H1 (cell line): ENCODE measurements around the gene DPP4. TPM values are rescaled to one million over a fixed set of nuclear protein-coding genes. Genes with fewer than 3 reads are reported as not detected.
"Not testable (repeated sequence)": the region's sequence is repeated elsewhere in the genome, so short reads cannot be mapped to it uniquely, and the experiment has no call there.

ENCODE experiments used
- CTCF ChIA-PET: fragments of 300-600 bp; sonication (Branson Sonifier 250); formaldehyde crosslinking; loops from one replicate; lab custom pipeline; 2021; ENCODE audit not compliant: partially characterized antibody; lab: Charles Lee
- POLR2A ChIA-PET: fragments of 300-600 bp; sonication (Branson Sonifier 250); formaldehyde crosslinking; loops from one replicate; lab custom pipeline; 2021; ENCODE audit warnings: inconsistent platforms; ENCODE audit not compliant: partially characterized antibody; lab: Charles Lee
- DNase-seq, 2 experiments: peaks; one replicate each; pipeline versions ENCODE4 v3.0.0 to v3.0.0-alpha.2; 2010 to 2022; ENCODE audit warnings: low spot score in 2 of 2, low read depth in 1 of 2, mixed read lengths in 1 of 2
- FAIRE-seq: peaks from 2 replicates; lab custom pipeline; 2011; peaks lifted over from hg19 to GRCh38; lab: Jason Lieb, UNC
- H2AFZ ChIP-seq: 2 replicates; pipeline ENCODE4 v1.8.1; 2012; ENCODE audit warnings: low read length, inconsistent platforms
- H2AK5ac ChIP-seq: 2 replicates; pipeline ENCODE4 v1.6.1; 2013; ENCODE audit warnings: low read depth, low read length
- H2BK120ac ChIP-seq: replicated peaks from 2 replicates; pipeline ENCODE3; 2013; ENCODE audit warnings: low read depth, low read length, inconsistent platforms
- H2BK12ac ChIP-seq: 2 replicates; pipeline ENCODE4 v1.6.1; 2013; ENCODE audit warnings: low read depth, low read length
- H2BK15ac ChIP-seq: 2 replicates; pipeline ENCODE4 v1.6.1; 2013; ENCODE audit warnings: low read length
- H2BK20ac ChIP-seq: 2 replicates; pipeline ENCODE4 v1.6.1; 2013; ENCODE audit warnings: low read length
- H2BK5ac ChIP-seq: 2 replicates; pipeline ENCODE4 v1.6.1; 2013; ENCODE audit warnings: low read depth, low read length
- H3K14ac ChIP-seq: 2 replicates; pipeline ENCODE4 v1.6.1; 2013; ENCODE audit warnings: inconsistent platforms; ENCODE audit not compliant: insufficient read length
- H3K18ac ChIP-seq: 2 replicates; pipeline ENCODE4 v1.6.1; 2013; ENCODE audit warnings: low read length; ENCODE audit errors: extremely low read depth
- H3K23ac ChIP-seq: 2 replicates; pipeline ENCODE4 v1.6.1; 2013; ENCODE audit warnings: inconsistent platforms; ENCODE audit not compliant: insufficient read length
- H3K23me2 ChIP-seq: 2 replicates; pipeline ENCODE4 v1.6.1; 2013; ENCODE audit warnings: low read depth, low read length
- H3K27ac ChIP-seq: 2 replicates; pipeline ENCODE4 v1.6.1; 2011; ENCODE audit warnings: low read depth, low read length, inconsistent platforms
- H3K27me3 ChIP-seq, 4 experiments: replicated peaks in 1 of 4; 1 replicate in 1 of 4; 2 replicates in 3 of 4; pipeline versions ENCODE4 v1.6.1 to v1.8.1; 2011 to 2013; ENCODE audit warnings: low read length in 3 of 4, mild to moderate bottlenecking in 3 of 4, inconsistent platforms in 2 of 4, mixed read lengths in 2 of 4, moderate library complexity in 1 of 4; ENCODE audit not compliant: control insufficient read depth in 3 of 4, insufficient read depth in 3 of 4; ENCODE audit errors: extremely low read depth in 1 of 4
- H3K36me3 ChIP-seq, 4 experiments: 2 replicates each; pipeline versions ENCODE4 v1.6.1 to v1.8.1; 2011 to 2013; ENCODE audit warnings: mild to moderate bottlenecking in 4 of 4, low read length in 3 of 4, moderate library complexity in 2 of 4, control low read depth in 1 of 4, inconsistent platforms in 1 of 4; ENCODE audit not compliant: insufficient read depth in 4 of 4, control insufficient read depth in 2 of 4
- H3K4ac ChIP-seq: replicated peaks from 2 replicates; pipeline ENCODE3; 2013; ENCODE audit warnings: low read length, low read depth, mixed read lengths, inconsistent platforms; ENCODE audit not compliant: insufficient read length
- H3K4me1 ChIP-seq, 4 experiments: replicated peaks in 1 of 4; 1 replicate in 1 of 4; 2 replicates in 3 of 4; pipeline versions ENCODE4 v1.6.1 to v1.8.1; 2011 to 2013; ENCODE audit warnings: low read length in 3 of 4, inconsistent platforms in 2 of 4, mixed read lengths in 1 of 4; ENCODE audit not compliant: insufficient read depth in 4 of 4, control insufficient read depth in 3 of 4
- H3K4me2 ChIP-seq, 2 experiments: 2 replicates each; pipeline versions ENCODE4 v1.6.1 to v1.8.1; 2011 to 2013; ENCODE audit warnings: low read depth in 2 of 2, low read length in 2 of 2, control low read depth in 1 of 2, inconsistent platforms in 1 of 2, mild to moderate bottlenecking in 1 of 2; ENCODE audit not compliant: insufficient read depth in 1 of 2
- H3K4me3 ChIP-seq, 4 experiments: fragments of 200-600, 300-600 bp in 1 of 4; sonication (generic), shearing (Covaris generic), sonication (Bioruptor Twin) in 1 of 4; 2 replicates each; pipeline versions ENCODE4 v1.5.1 to v1.8.1; 2011 to 2016; ENCODE audit warnings: low read length in 4 of 4, low read depth in 3 of 4, control low read depth in 2 of 4, inconsistent platforms in 2 of 4, mild to moderate bottlenecking in 2 of 4, mixed read lengths in 1 of 4, moderate library complexity in 1 of 4; ENCODE audit not compliant: insufficient read depth in 2 of 4; ENCODE audit errors: extremely low read depth in 1 of 4
- H3K56ac ChIP-seq: replicated peaks from 2 replicates; pipeline ENCODE3; 2013; ENCODE audit warnings: low read depth, mild to moderate bottlenecking, mixed read lengths, low read length, inconsistent platforms; ENCODE audit not compliant: insufficient read length
- H3K79me1 ChIP-seq: 2 replicates; pipeline ENCODE4 v1.6.1; 2013; ENCODE audit warnings: low read depth, low read length, control low read depth
- H3K79me2 ChIP-seq, 2 experiments: 2 replicates each; pipeline versions ENCODE4 v1.6.1 to v1.8.1; 2012 to 2013; ENCODE audit warnings: low read length in 2 of 2, mild to moderate bottlenecking in 2 of 2, inconsistent platforms in 1 of 2; ENCODE audit not compliant: insufficient read depth in 2 of 2, control insufficient read depth in 1 of 2
- H3K9ac ChIP-seq, 4 experiments: replicated peaks in 1 of 4; 1 replicate in 1 of 4; 2 replicates in 3 of 4; pipeline versions ENCODE4 v1.6.1 to v1.8.1; 2011 to 2013; ENCODE audit warnings: low read depth in 3 of 4, low read length in 3 of 4, control low read depth in 2 of 4, mild to moderate bottlenecking in 2 of 4, moderate library complexity in 2 of 4, inconsistent platforms in 1 of 4; ENCODE audit errors: extremely low read depth in 1 of 4
- H3K9me3 ChIP-seq, 2 experiments: 2 replicates each; pipeline versions ENCODE4 v1.6.1 to v1.8.1; 2012 to 2013; ENCODE audit warnings: mild to moderate bottlenecking in 2 of 2, moderate library complexity in 2 of 2, control low read depth in 1 of 2, inconsistent platforms in 1 of 2, low read depth in 1 of 2, low read length in 1 of 2, mixed read lengths in 1 of 2; ENCODE audit not compliant: insufficient read depth in 2 of 2
- H4K20me1 ChIP-seq, 2 experiments: replicated peaks in 1 of 2; 2 replicates each; pipeline versions ENCODE3 to v1.8.1; 2011 to 2013; ENCODE audit warnings: inconsistent platforms in 2 of 2, low read length in 2 of 2, mild to moderate bottlenecking in 1 of 2; ENCODE audit not compliant: insufficient read depth in 2 of 2, control insufficient read depth in 1 of 2
- H4K5ac ChIP-seq: 2 replicates; pipeline ENCODE4 v1.6.1; 2013; ENCODE audit warnings: low read length, low read depth, mixed read lengths, inconsistent platforms; ENCODE audit not compliant: insufficient read length
- H4K8ac ChIP-seq: 2 replicates; pipeline ENCODE4 v1.8.0; 2013; ENCODE audit warnings: mild to moderate bottlenecking, moderate library complexity, low read length, inconsistent platforms; ENCODE audit not compliant: insufficient read depth; ENCODE audit errors: extremely low read depth
- H4K91ac ChIP-seq: replicated peaks from 2 replicates; pipeline ENCODE3; 2013; ENCODE audit warnings: low read length, mixed read lengths, inconsistent platforms; ENCODE audit not compliant: insufficient read length
- WGBS, 2 experiments: shearing (Covaris generic) in 1 of 2; methylation state at CpG; one replicate each; pipeline versions ENCODE4 v1.1.6 to v1.1.7; 2013 to 2015; ENCODE audit warnings: low lambda C conversion rate in 2 of 2, mixed read lengths in 2 of 2, inconsistent platforms in 1 of 2, low coverage in 1 of 2, missing lambda C conversion rate in 1 of 2; ENCODE audit not compliant: insufficient replicate concordance in 2 of 2, insufficient coverage in 1 of 2, insufficient read length in 1 of 2; ENCODE audit errors: extremely low coverage in 1 of 2, missing lambda C conversion rate in 1 of 2; 5-methylcytosine and 5-hydroxymethylcytosine counted together
- polyA plus RNA-seq, 7 experiments: library from polyadenylated mRNA; depleted of rRNA in 3 of 7; stranded (reverse) in 5 of 7; unstranded in 2 of 7; fragments of >200 nt in 5 of 7; fragments of 200-250 nt in 2 of 7; gene quantifications; 1 replicate in 5 of 7; 2 replicates in 1 of 7; 4 replicates in 1 of 7; pipeline versions ENCODE4 v1.2.1 to v1.2.3, GENCODE V29; 2011 to 2013; ENCODE audit warnings: missing spikeins in 2 of 7, mixed read lengths in 2 of 7
- total RNA-seq: library from RNA; stranded (reverse); fragmentation: NEBNext Ultra II Directional; extraction: Animal tissue kit (Norgen Biotek cat#: 25700); gene quantifications from 2 replicates; pipeline ENCODE4 v1.2.1, GENCODE V29; 2021

DPP4 gene
- total and polyA plus RNA-seq, 2 of the 8 experiments (the other 6 are each of a cell fraction or from before 2014, with no cell fraction given): 1.3 to 3.1 TPM

GRCh38 chr2:161953367-161953766 lies 120.6 kb downstream of the DPP4 start:
- H3K18ac ChIP-seq, H2BK15ac ChIP-seq, H2AK5ac ChIP-seq, H3K23ac ChIP-seq, H2BK12ac ChIP-seq, H2BK20ac ChIP-seq, H3K79me1 ChIP-seq, H3K23me2 ChIP-seq, H3K14ac ChIP-seq, H4K5ac ChIP-seq, H3K36me3 ChIP-seq, H2AFZ ChIP-seq, H4K91ac ChIP-seq, H3K27ac ChIP-seq, H3K4me1 ChIP-seq, DNase-seq, H3K27me3 ChIP-seq, H3K9me3 ChIP-seq, H2BK5ac ChIP-seq, H3K4me2 ChIP-seq, H3K4me3 ChIP-seq, H3K4ac ChIP-seq, H3K56ac ChIP-seq, H2BK120ac ChIP-seq, H4K20me1 ChIP-seq, H4K8ac ChIP-seq, H3K79me2 ChIP-seq, FAIRE-seq, H3K9ac ChIP-seq: not testable (repeated sequence)
- POLR2A ChIA-PET: interaction anchor here (0.9 kb wide), 1 partner anchor 18 kb away, joined by 3 read pairs; no protein-coding TSS in a partner anchor
- WGBS, 2 experiments: 91% methylated on average over 9 of the region's 9 CpGs; no CpG with 5 or more reads in 1 of the 2 experiments
- CTCF ChIA-PET: interaction anchor here (0.6 to 1.7 kb wide), 6 partner anchors 10 to 306 kb away, joined by 3 to 5 read pairs (median 4); no protein-coding TSS in a partner anchor
